HepG2 (cell line): ENCODE data around the gene SLC2A4. TPM values are rescaled to one million over a fixed set of nuclear protein-coding genes. Genes with fewer than 3 reads are reported as not detected.

Source experiments
- ARHGAP35 ChIP-seq: sonication (generic); formaldehyde crosslinking; IDR thresholded peaks from 2 replicates; pipeline ENCODE4 v1.9.0; 2022; ENCODE audit warnings: mild to moderate bottlenecking, inconsistent platforms, moderate library complexity, missing genetic modification reagents, borderline replicate concordance
- ARNTL ChIP-seq: sonication (generic); formaldehyde crosslinking; IDR thresholded peaks from 2 replicates; pipeline ENCODE4 v1.4.0; 2020; ENCODE audit warnings: mild to moderate bottlenecking, missing genetic modification reagents
- CREBL2 ChIP-seq: sonication (generic); formaldehyde crosslinking; IDR thresholded peaks from 2 replicates; pipeline ENCODE4 v1.8.1; 2023; ENCODE audit warnings: missing genetic modification reagents, mild to moderate bottlenecking, borderline replicate concordance
- FOXP1 ChIP-seq, 2 experiments: fragments of 450-650 bp in 1 of 2; IDR thresholded peaks; 2 replicates each; pipeline ENCODE4 v1.6.1; 2017 to 2018; ENCODE audit warnings: antibody characterized with exemption in 1 of 2
- FUBP1 ChIP-seq: sonication (generic); formaldehyde crosslinking; IDR thresholded peaks from 2 replicates; pipeline ENCODE4 v1.5.1; 2020; ENCODE audit warnings: missing genetic modification reagents, mild to moderate bottlenecking, borderline replicate concordance
- HNRNPLL ChIP-seq: fragments of 200-400 bp; formaldehyde crosslinking; IDR thresholded peaks from 2 replicates; pipeline ENCODE4 v1.6.1; 2017; ENCODE audit warnings: mild to moderate bottlenecking, low read depth, low read length; ENCODE audit not compliant: poor library complexity, severe bottlenecking
- HOXA5 ChIP-seq: sonication (generic); formaldehyde crosslinking; IDR thresholded peaks from 2 replicates; pipeline ENCODE4 v1.4.0; 2020; ENCODE audit warnings: missing genetic modification reagents
- IRX3 ChIP-seq: sonication (generic); formaldehyde crosslinking; IDR thresholded peaks from 2 replicates; pipeline ENCODE4 v1.8.1; 2023; ENCODE audit warnings: mild to moderate bottlenecking, low read depth, missing genetic modification reagents, borderline replicate concordance
- MATR3 ChIP-seq: sonication (generic); formaldehyde crosslinking; IDR thresholded peaks from 2 replicates; pipeline ENCODE4 v1.4.0; 2020; ENCODE audit warnings: missing genetic modification reagents
- MIER3 ChIP-seq: IDR thresholded peaks from 2 replicates; pipeline ENCODE4 v1.6.1; 2016; ENCODE audit warnings: missing compliant biosample characterization, borderline replicate concordance
- MTA3 ChIP-seq: sonication (generic); formaldehyde crosslinking; IDR thresholded peaks from 2 replicates; pipeline ENCODE4 v1.4.0; 2020; ENCODE audit warnings: missing genetic modification reagents
- NFKB2 ChIP-seq: sonication (generic); formaldehyde crosslinking; IDR thresholded peaks from 2 replicates; pipeline ENCODE4 v1.4.0; 2020; ENCODE audit warnings: missing genetic modification reagents, borderline replicate concordance
- PHB2 ChIP-seq: fragments of 450-650 bp; IDR thresholded peaks from 2 replicates; pipeline ENCODE4 v1.6.1; 2018; ENCODE audit not compliant: partially characterized antibody
- RAD51 ChIP-seq: fragments of 450-650 bp; IDR thresholded peaks from 2 replicates; pipeline ENCODE4 v1.6.1; 2016; ENCODE audit warnings: borderline replicate concordance
- SATB2 ChIP-seq: sonication (generic); formaldehyde crosslinking; IDR thresholded peaks from 2 replicates; pipeline ENCODE4 v1.5.0; 2020; ENCODE audit warnings: missing genetic modification reagents
- SIX4 ChIP-seq: sonication (generic); formaldehyde crosslinking; IDR thresholded peaks from 2 replicates; pipeline ENCODE4 v1.4.0; 2020; ENCODE audit warnings: missing genetic modification reagents
- SMC3 ChIP-seq: IDR thresholded peaks from 2 replicates; pipeline ENCODE4 v1.6.1; 2011; ENCODE audit warnings: low read length, improper control_type of control experiment
- SOX6 ChIP-seq, 2 experiments: fragments of 450-650 bp in 1 of 2; sonication (generic) in 1 of 2; formaldehyde crosslinking in 1 of 2; IDR thresholded peaks; 2 replicates each; pipeline versions ENCODE4 v1.4.0 to v1.6.1; 2017 to 2020; ENCODE audit warnings: antibody characterized with exemption in 1 of 2, mild to moderate bottlenecking in 1 of 2, missing genetic modification reagents in 1 of 2
- TBP ChIP-seq: sonication (generic); formaldehyde crosslinking; IDR thresholded peaks from 2 replicates; pipeline ENCODE4 v1.5.0; 2020; ENCODE audit warnings: missing genetic modification reagents
- THYN1 ChIP-seq: sonication (generic); formaldehyde crosslinking; IDR thresholded peaks from 2 replicates; pipeline ENCODE4 v1.8.1; 2023; ENCODE audit warnings: low read depth, mild to moderate bottlenecking, moderate library complexity, missing genetic modification reagents, borderline replicate concordance
- ZBTB14 ChIP-seq: sonication (generic); formaldehyde crosslinking; IDR thresholded peaks from 2 replicates; pipeline ENCODE4 v1.4.0; 2020; ENCODE audit warnings: missing genetic modification reagents
- ZBTB33 ChIP-seq: sonication (generic); formaldehyde crosslinking; IDR thresholded peaks from 2 replicates; pipeline ENCODE4 v1.4.0; 2020; ENCODE audit warnings: missing genetic modification reagents
- ZEB1 ChIP-seq: IDR thresholded peaks from 2 replicates; pipeline ENCODE4 v1.6.1; 2012; ENCODE audit warnings: mild to moderate bottlenecking, low read depth, inconsistent platforms; ENCODE audit not compliant: insufficient replicate concordance
- ZMAT3 ChIP-seq: sonication (generic); formaldehyde crosslinking; conservative IDR thresholded peaks from 2 replicates; pipeline ENCODE4 v1.7.0; 2021; ENCODE audit warnings: missing genetic modification reagents
- ZNF670 ChIP-seq: sonication (generic); formaldehyde crosslinking; IDR thresholded peaks from 2 replicates; pipeline ENCODE4 v1.8.0; 2022; ENCODE audit warnings: mild to moderate bottlenecking, missing genetic modification reagents, borderline replicate concordance
- ZSCAN29 ChIP-seq: sonication (generic); formaldehyde crosslinking; conservative IDR thresholded peaks from 2 replicates; pipeline ENCODE4 v1.4.0; 2020; ENCODE audit warnings: mild to moderate bottlenecking, missing genetic modification reagents
- polyA plus RNA-seq, 8 experiments: library from polyadenylated mRNA; depleted of rRNA in 3 of 8; stranded (reverse) in 7 of 8; unstranded in 1 of 8; fragments of >200 nt; fragmentation: Illumina TruSeq in 4 of 8; extraction: Trizol in 4 of 8; gene quantifications; 2 replicates each; pipeline versions ENCODE4 v1.2.1 to v1.2.3, GENCODE V29; 2011 to 2016; ENCODE audit warnings: low read depth in 4 of 8, missing spikeins in 1 of 8, mixed read lengths in 1 of 8; ENCODE audit not compliant: insufficient read depth in 1 of 8
- total RNA-seq, 5 experiments: library from RNA; depleted of rRNA; stranded (reverse); fragments of >200 nt; fragmentation: Illumina TruSeq; extraction: Trizol; gene quantifications; 2 replicates each; pipeline ENCODE4 v1.2.3, GENCODE V29; 2016; ENCODE audit warnings: low read depth in 1 of 5

Gene SLC2A4
- total and polyA plus RNA-seq, 2 of the 13 experiments (the other 11 are each of a cell fraction or from before 2014, with no cell fraction given): 4.9 to 5.8 TPM

GRCh38 chr17:7329374-7329996 lies 48.0 kb downstream of the SLC2A4 start (continued):
- TF ChIP-seq MTA3 (CRISPR knock-in tag) (no peak), SOX6 (IDR thresholded peaks at IDR 0.05) (no peak), SOX6 (CRISPR knock-in tag; IDR thresholded peaks at IDR 0.05) (peak; percentile 63), ZBTB14 (peak; percentile 39; the same call in 1 of the 2 replicates), FOXP1 (IDR thresholded peaks at IDR 0.05) (no peak), FOXP1 (CRISPR knock-in tag; IDR thresholded peaks at IDR 0.05) (no peak), ZEB1 (no peak), ZBTB33 (CRISPR knock-in tag) (0 out of 2 replicates have a peak, but pooled peaks have one; percentile 2), FUBP1 (no peak), MATR3 (CRISPR knock-in tag) (no peak), ARNTL (CRISPR knock-in tag) (no peak; the same call in none of the 2 replicates), THYN1 (CRISPR knock-in tag) (no peak), MIER3 (no peak), CREBL2 (no peak), NFKB2 (CRISPR knock-in tag) (no peak; the same call in 1 of the 2 replicates), TBP (no peak), SIX4 (CRISPR knock-in tag) (0 out of 2 replicates have a peak, but pooled peaks have one; percentile 14), SATB2 (CRISPR knock-in tag) (no peak), HOXA5 (CRISPR knock-in tag) (peak; percentile 50; the same call in 1 of the 2 replicates), ARHGAP35 (no peak), ZMAT3 (CRISPR knock-in tag) (peak; percentile 84; the same call in 1 of the 2 replicates), IRX3 (no peak), SMC3 (no peak), ZNF670 (CRISPR knock-in tag) (no peak), ZSCAN29 (no peak), HNRNPLL (peak; percentile 89), PHB2 (no peak), RAD51 (no peak)
